Measurements from ENCODE around the gene GAGE12J. TPM values are rescaled to one million over a fixed set of nuclear protein-coding genes. Genes with fewer than 3 reads are reported as not detected.
A peak's percentile ranks its signal among the peaks of the same experiment; 100 is the strongest.

Gene GAGE12J
- total and polyA plus RNA-seq, 9 of the 15 experiments (the other 6 are each of a cell fraction or from before 2014, with no cell fraction given), result 0.20 to 0.84 (median 0.64) TPM; not detected in 5

- peak; percentile 82 for FAIRE-seq
- Histone ChIP-seq H3K4me1 (replicated peaks in 1 of 2; ENCODE audit: control insufficient read depth in 2 of 2, insufficient read depth in 2 of 2, low read length in 2 of 2) (peaks cover 0 to 10% of the 10 kb centered on the region in 2 experiments; a peak in 2 of 5 replicates), H3K79me2 (ENCODE audit: control insufficient read depth, insufficient read depth, low read length) (no peaks in the 10 kb centered on the region), H2AFZ (ENCODE audit: low read depth, low read length) (peak overlapping the region; percentile 74), H3K27me3 (ENCODE audit: control insufficient read depth in 2 of 2, insufficient read depth in 2 of 2, low read length in 2 of 2) (no peaks in the 10 kb centered on the region), H4K20me1 (replicated peaks; ENCODE audit: control insufficient read depth, insufficient read depth, low read length) (no peaks in the 10 kb centered on the region), H3K9me3 (replicated peaks; ENCODE audit: control insufficient read depth, insufficient read depth, low read depth, low read length) (no peaks in the 10 kb centered on the region), H3K27ac (ENCODE audit: extremely low read depth, low read depth, low read length) (peak overlapping the region; percentile 49; the same call in 2 of the 3 replicates), H3K4me2 (ENCODE audit: insufficient read depth, low read length) (peak overlapping the region; percentile 54), H3K9me1 (ENCODE audit: control insufficient read depth, insufficient read depth, low read length) (no peaks in the 10 kb centered on the region), H3K4me3 (no peak overlapping the region), H3K9ac (ENCODE audit: insufficient read depth in 1 of 2, low read depth in 2 of 2, low read length in 2 of 2) (no peak overlapping the region; a peak in 1 of 4 replicates), H3K36me3 (ENCODE audit: control insufficient read depth, insufficient read depth, low read length) (no peaks in the 10 kb centered on the region)
- 3% methylated on average over 4 of the region's 4 CpGs for WGBS (ENCODE audit: insufficient coverage, low coverage, missing lambda C conversion rate)
- DNase-seq (ENCODE audit: extremely low read depth in 1 of 4, low spot score in 3 of 4), result peak in 1 of 4 experiments; percentile 51
- no TSS peak for BruUV-seq (replicated peaks)
- peak; percentile 40; the same call in 1 of the 3 replicates for ATAC-seq
- POLR2A ChIA-PET, result no interaction called here
- intact Hi-C loops (cut with micrococcal nuclease), result no loop called here
- in situ Hi-C loops (cut with MboI), result no loop called here
- CTCF ChIA-PET (ENCODE audit: low intra/inter-chr PET ratio), result no interaction called here
- TF ChIP-seq ZNF512 (tag; IDR thresholded peaks at IDR 0.05), result peak; percentile 44; the same call in 1 of the 2 replicates
- peak; percentile 25; the same call in 1 of the 2 replicates for TF ChIP-seq NFIC (IDR thresholded peaks at IDR 0.05)
- TF ChIP-seq TAL1 (IDR thresholded peaks at IDR 0.05), result peak; percentile 43; the same call in 1 of the 2 replicates
- no peak for TF ChIP-seq BCLAF1 (IDR thresholded peaks at IDR 0.05; ENCODE audit: borderline replicate concordance in 1 of 2, control insufficient read depth in 1 of 2, low read depth in 2 of 2, low read length in 1 of 2)
- TF ChIP-seq SMARCE1 (IDR thresholded peaks at IDR 0.05), result 0 out of 2 replicates have a peak, but pooled peaks have one; percentile 24
- TF ChIP-seq ESRRA (IDR thresholded peaks at IDR 0.05; ENCODE audit: borderline replicate concordance, low read depth), result no peak
- 0 out of 4 replicates have a peak, but pooled peaks of 1 of the 2 experiments have one; percentile 11 for TF ChIP-seq TRIM24 (IDR thresholded peaks at IDR 0.05)
- TF ChIP-seq TCF7L2 (IDR thresholded peaks at IDR 0.05; ENCODE audit: low read depth, low read length), result no peak
- TF ChIP-seq, protein P1, sequence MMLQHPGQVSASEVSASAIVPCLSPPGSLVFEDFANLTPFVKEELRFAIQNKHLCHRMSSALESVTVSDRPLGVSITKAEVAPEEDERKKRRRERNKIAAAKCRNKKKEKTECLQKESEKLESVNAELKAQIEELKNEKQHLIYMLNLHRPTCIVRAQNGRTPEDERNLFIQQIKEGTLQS (IDR thresholded peaks at IDR 0.05), result peak; percentile 52
- TF ChIP-seq, protein P1 (CRISPR knock-in tag; conservative IDR thresholded peaks at IDR 0.05), result no peak
- TF ChIP-seq ARID1B (IDR thresholded peaks at IDR 0.05), result peak; percentile 48
- peak; percentile 70 for TF ChIP-seq ATF7 (IDR thresholded peaks at IDR 0.05)
- no peak for TF ChIP-seq ILF3 (IDR thresholded peaks at IDR 0.05; ENCODE audit: borderline replicate concordance)
- TF ChIP-seq CBFA2T3 (IDR thresholded peaks at IDR 0.05), result peak; percentile 45
- TF ChIP-seq TCF3 (CRISPR knock-in tag; IDR thresholded peaks at IDR 0.05), result 0 out of 2 replicates have a peak, but pooled peaks have one; percentile 27
- no peak for TF ChIP-seq ZNF561 (CRISPR knock-in tag; conservative IDR thresholded peaks at IDR 0.05)
- no peak for TF ChIP-seq ZFX (CRISPR knock-in tag; IDR thresholded peaks at IDR 0.05)
- 0 out of 2 replicates have a peak, but pooled peaks have one; percentile 36 for TF ChIP-seq SOX6 (IDR thresholded peaks at IDR 0.05)
- TF ChIP-seq SRSF1 (IDR thresholded peaks at IDR 0.05; ENCODE audit: low read depth, low read length), result no peak
Observed at GRCh38 chrX:49316085-49316484, 5.8 kb upstream of the GAGE12J start.

Measured in K562 (cell line).